PC-3 (cell line): ENCODE results near the gene AMT. TPM values are rescaled to one million over a fixed set of nuclear protein-coding genes. Genes with fewer than 3 reads are reported as not detected.
A peak's percentile ranks its signal among the peaks of the same experiment; 100 is the strongest.

Experiments
- ATAC-seq: fragments of 200-7000 bp; cut with Tn5 transposase; 2 replicates; pipeline ENCODE4 v1.9.1; 2020; ENCODE audit warnings: mild to moderate bottlenecking, moderate library complexity
- BruUV-seq: library from RNA; stranded (reverse); fragments of 400-500 nt; replicated peaks from 2 replicates; lab custom pipeline; 2021; lab: Mats Ljungman, UMichigan
- CTCF ChIA-PET: fragments of 300-600 bp; sonication (Branson Sonifier 250); formaldehyde crosslinking; loops from one replicate; lab custom pipeline; 2022; ENCODE audit warnings: antibody characterized with exemption; lab: Charles Lee
- POLR2A ChIA-PET: fragments of 300-600 bp; sonication (Branson Sonifier 250); formaldehyde crosslinking; loops from one replicate; lab custom pipeline; 2022; ENCODE audit warnings: antibody characterized with exemption; ENCODE audit not compliant: unreplicated experiment; lab: Charles Lee
- DNase-seq: peaks from one replicate; pipeline ENCODE4 v3.0.0-alpha.2; 2015
- H2AFZ ChIP-seq: fragments of 300-600 bp; sonication (generic); 2 replicates; pipeline ENCODE4 v1.6.0; 2016; ENCODE audit warnings: antibody characterized with exemption, low read length
- H3F3A ChIP-seq: fragments of 300-600 bp; sonication (generic); one replicate; pipeline ENCODE4 v1.6.0; 2017; ENCODE audit warnings: antibody characterized with exemption, low read length, control low read depth, mild to moderate bottlenecking; ENCODE audit not compliant: unreplicated experiment
- H3K27ac ChIP-seq: fragments of 300-600 bp; sonication (generic); 2 replicates; pipeline ENCODE4 v1.5.1; 2016; ENCODE audit warnings: mild to moderate bottlenecking, low read length
- H3K27me3 ChIP-seq: fragments of 300-600 bp; sonication (generic); 2 replicates; pipeline ENCODE4 v1.6.1; 2016; ENCODE audit warnings: low read length, mixed read lengths
- H3K36me3 ChIP-seq: fragments of 300-600 bp; sonication (generic); 2 replicates; pipeline ENCODE4 v1.6.1; 2016; ENCODE audit warnings: low read depth, mixed run types, low read length, mixed read lengths
- H3K4me1 ChIP-seq: fragments of 300-600 bp; sonication (generic); 2 replicates; pipeline ENCODE4 v1.5.1; 2016; ENCODE audit warnings: low read length; ENCODE audit not compliant: insufficient read depth
- H3K4me2 ChIP-seq: fragments of 300-600 bp; sonication (generic); 2 replicates; pipeline ENCODE4 v1.6.0; 2016; ENCODE audit warnings: low read length
- H3K4me3 ChIP-seq: fragments of 300-600 bp; sonication (generic); 2 replicates; pipeline ENCODE4 v1.5.1; 2016; ENCODE audit warnings: mild to moderate bottlenecking, low read length, mixed read lengths
- H3K79me2 ChIP-seq: fragments of 300-600 bp; sonication (generic); 2 replicates; pipeline ENCODE4 v1.6.1; 2017; ENCODE audit warnings: low read length, mixed read lengths
- H3K9ac ChIP-seq: fragments of 300-600 bp; sonication (generic); 2 replicates; pipeline ENCODE4 v1.6.0; 2016; ENCODE audit warnings: mild to moderate bottlenecking, low read length
- H3K9me2 ChIP-seq: fragments of 300-600 bp; sonication (generic); replicated peaks from 2 replicates; pipeline ENCODE4 v1.6.1; 2016; ENCODE audit warnings: mixed run types, low read length, mixed read lengths
- H3K9me3 ChIP-seq: fragments of 300-600 bp; sonication (generic); 2 replicates; pipeline ENCODE4 v1.6.1; 2016; ENCODE audit warnings: low read length, mixed read lengths
- H4K20me1 ChIP-seq: fragments of 300-600 bp; sonication (generic); 2 replicates; pipeline ENCODE4 v1.6.1; 2016; ENCODE audit warnings: low read length, mixed read lengths
- EZH2 ChIP-seq: fragments of 300-600 bp; sonication (generic); IDR thresholded peaks from one replicate; pipeline ENCODE4 v1.6.1; 2017; ENCODE audit warnings: antibody characterized with exemption, mild to moderate bottlenecking, low read length; ENCODE audit not compliant: unreplicated experiment
- EZH2phosphoT487 ChIP-seq: fragments of 300-600 bp; sonication (generic); IDR thresholded peaks from 2 replicates; pipeline ENCODE4 v1.6.1; 2018; ENCODE audit warnings: mild to moderate bottlenecking, antibody characterized with exemption, low read length, borderline replicate concordance
- intact Hi-C: fragments of 100-400 bp; cut with micrococcal nuclease; formaldehyde crosslinking; loops from 2 replicates; pipeline ENCODE4 v1.9.0; 2023
- total RNA-seq: library from RNA; depleted of rRNA; stranded (reverse); fragments of >200 nt; gene quantifications from 2 replicates; pipeline ENCODE4 v1.2.3, GENCODE V29; 2014
- TF ChIP-seq, protein P1 (sequence below): fragments of 300-600 bp; sonication (generic); conservative IDR thresholded peaks from 2 replicates; pipeline ENCODE4 v1.5.1; 2017; ENCODE audit warnings: antibody characterized with exemption, low read depth, mild to moderate bottlenecking, low read length

The AMT gene
- total RNA-seq, 1 experiment from 2014 or later: 1.8 TPM

GRCh38 chr3:49411535-49411967, 10.7 kb downstream of the AMT start:
- peak overlapping the region; percentile 54; the same call in 1 of the 2 replicates for H2AFZ ChIP-seq
- peaks cover 5% of the 10 kb centered on the region; the same call in 1 of the 2 replicates for H3K36me3 ChIP-seq
- H3F3A ChIP-seq: peaks cover 3% of the 10 kb centered on the region
- CTCF ChIA-PET: interaction anchor here (0.7 to 1.7 kb wide), 3 partner anchors 38 to 73 kb away, joined by 3 to 7 read pairs (median 3); partner anchors contain the start of gene USP4
- TF ChIP-seq EZH2phosphoT487 (no peak), EZH2 (no peak)
- TF ChIP-seq, protein P1, sequence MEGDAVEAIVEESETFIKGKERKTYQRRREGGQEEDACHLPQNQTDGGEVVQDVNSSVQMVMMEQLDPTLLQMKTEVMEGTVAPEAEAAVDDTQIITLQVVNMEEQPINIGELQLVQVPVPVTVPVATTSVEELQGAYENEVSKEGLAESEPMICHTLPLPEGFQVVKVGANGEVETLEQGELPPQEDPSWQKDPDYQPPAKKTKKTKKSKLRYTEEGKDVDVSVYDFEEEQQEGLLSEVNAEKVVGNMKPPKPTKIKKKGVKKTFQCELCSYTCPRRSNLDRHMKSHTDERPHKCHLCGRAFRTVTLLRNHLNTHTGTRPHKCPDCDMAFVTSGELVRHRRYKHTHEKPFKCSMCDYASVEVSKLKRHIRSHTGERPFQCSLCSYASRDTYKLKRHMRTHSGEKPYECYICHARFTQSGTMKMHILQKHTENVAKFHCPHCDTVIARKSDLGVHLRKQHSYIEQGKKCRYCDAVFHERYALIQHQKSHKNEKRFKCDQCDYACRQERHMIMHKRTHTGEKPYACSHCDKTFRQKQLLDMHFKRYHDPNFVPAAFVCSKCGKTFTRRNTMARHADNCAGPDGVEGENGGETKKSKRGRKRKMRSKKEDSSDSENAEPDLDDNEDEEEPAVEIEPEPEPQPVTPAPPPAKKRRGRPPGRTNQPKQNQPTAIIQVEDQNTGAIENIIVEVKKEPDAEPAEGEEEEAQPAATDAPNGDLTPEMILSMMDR: no peak
- H3K79me2 ChIP-seq: peaks cover 69% of the 10 kb centered on the region
- H3K4me3 ChIP-seq: peak overlapping the region; percentile 85
- H3K9me2 ChIP-seq: no peaks in the 10 kb centered on the region
- no peaks in the 10 kb centered on the region for H3K27me3 ChIP-seq
- peak overlapping the region; percentile 82 for H3K4me2 ChIP-seq
- peak overlapping the region; percentile 93 for H3K9ac ChIP-seq
- H3K4me1 ChIP-seq: peaks cover 28% of the 10 kb centered on the region
- peak; percentile 20 for ATAC-seq
- POLR2A ChIA-PET: interaction anchor here (0.6 to 1.0 kb wide), 10 partner anchors 18 to 405 kb away, joined by 3 to 7 read pairs (median 4); partner anchors contain the start of genes DAG1, NICN1, USP4 and WDR6
- no peak for DNase-seq
- H3K27ac ChIP-seq: peak overlapping the region; percentile 60
- H3K9me3 ChIP-seq: no peaks in the 10 kb centered on the region
- peaks cover 42% of the 10 kb centered on the region for H4K20me1 ChIP-seq
- intact Hi-C loops: loop anchor here (5.0 kb wide), 1 partner anchor 279 kb away; the partner anchor contains the start of gene LAMB2
- BruUV-seq: no TSS peak

DNA sequence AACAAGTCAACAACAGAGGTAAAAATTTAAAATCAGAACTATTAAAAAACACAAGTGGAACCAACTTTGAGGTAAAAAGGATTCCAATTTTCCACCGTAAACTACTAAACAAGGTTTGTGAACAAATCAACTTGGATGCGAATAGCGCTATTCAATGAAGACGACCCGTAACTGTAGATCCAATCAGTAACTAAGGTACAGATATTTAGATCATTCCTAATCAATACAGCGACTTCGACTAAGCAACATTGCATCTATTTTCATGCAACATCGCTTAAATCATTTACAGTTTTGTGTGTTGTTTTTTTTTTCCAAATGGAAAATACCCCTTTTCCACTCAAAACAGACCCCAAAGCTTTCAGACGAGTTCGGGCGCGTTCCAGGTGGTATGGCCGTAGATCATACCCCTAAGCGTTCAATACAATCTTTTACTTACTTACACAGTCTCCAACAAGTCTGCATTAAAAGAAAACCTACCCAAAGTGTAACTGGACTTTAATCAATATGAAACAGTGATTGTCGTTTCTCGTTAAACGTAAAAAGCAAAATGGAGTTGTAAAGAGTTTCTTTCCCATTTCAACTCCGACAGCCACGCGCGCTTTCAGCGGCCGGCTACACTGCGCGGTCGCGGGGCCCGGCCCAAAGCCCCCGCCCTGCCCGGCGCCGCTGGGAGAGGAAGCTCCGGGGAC, 11.3 kb downstream of the AMT start:
- TF ChIP-seq EZH2phosphoT487 (no peak), EZH2 (no peak)
- TF ChIP-seq, protein P1: no peak
- ATAC-seq (no peak), DNase-seq (no peak)
- Histone ChIP-seq H3K27ac (peak overlapping the region; percentile 60), H3K4me2 (peak overlapping the region; percentile 82), H3K9me2 (no peaks in the 10 kb centered on the region), H2AFZ (peak overlapping the region; percentile 54; the same call in 1 of the 2 replicates), H3F3A (peaks cover 3% of the 10 kb centered on the region), H3K4me3 (peak overlapping the region; percentile 85), H3K4me1 (peaks cover 28% of the 10 kb centered on the region), H4K20me1 (peaks cover 48% of the 10 kb centered on the region), H3K9me3 (no peaks in the 10 kb centered on the region), H3K36me3 (peaks cover 1% of the 10 kb centered on the region; the same call in 1 of the 2 replicates), H3K79me2 (peaks cover 75% of the 10 kb centered on the region), H3K27me3 (no peaks in the 10 kb centered on the region), H3K9ac (peak overlapping the region; percentile 93)
- BruUV-seq: no TSS peak
- CTCF ChIA-PET: no interaction called here
- POLR2A ChIA-PET: interaction anchor here (0.6 kb wide), 1 partner anchor 59 kb away, joined by 4 read pairs; the partner anchor contains the start of gene DAG1
- intact Hi-C loops: loop anchor here (5.0 kb wide), 1 partner anchor 279 kb away; the partner anchor contains the start of gene LAMB2
